Vagina (tissue), 2 donors: ENCODE measurements around the gene BLTP3A. TPM values are rescaled to one million over a fixed set of nuclear protein-coding genes. Genes with fewer than 3 reads are reported as not detected.
A peak's percentile ranks its signal among the peaks of the same experiment; 100 is the strongest.

Source experiments
- DNase-seq, 2 donors: peaks; one replicate each; pipeline ENCODE4 v3.0.0-alpha.2; 2017; ENCODE audit errors: extremely low spot score in 2 of 2
- H3K27ac ChIP-seq: fragments of 200-600 bp; sonication (generic); one replicate; pipeline ENCODE4 v1.5.1; 2019
- H3K27me3 ChIP-seq: fragments of 200-600 bp; sonication (generic); one replicate; pipeline ENCODE4 v1.5.1; 2019
- H3K36me3 ChIP-seq, 2 donors: fragments of 200-600 bp; sonication (generic); one replicate each; pipeline ENCODE4 v1.5.1; 2017 to 2019
- H3K4me1 ChIP-seq: fragments of 200-600 bp; sonication (generic); one replicate; pipeline ENCODE4 v1.5.1; 2019
- H3K4me3 ChIP-seq, 2 donors: fragments of 200-600 bp; sonication (generic); 1 replicate in 1 of 2; 2 replicates in 1 of 2; pipeline ENCODE4 v1.5.1; 2016 to 2019
- H3K9me3 ChIP-seq: fragments of 200-600 bp; sonication (generic); one replicate; pipeline ENCODE4 v1.5.1; 2019
- CTCF ChIP-seq, 3 experiments: fragments of 450-650 bp in 2 of 3; fragments of 200-600 bp in 1 of 3; sonication (generic) in 1 of 3; IDR thresholded peaks; one replicate each; pipeline ENCODE4 v1.5.1; 2017 to 2019; ENCODE audit warnings: antibody characterized with exemption in 3 of 3, mild to moderate bottlenecking in 2 of 3, moderate library complexity in 2 of 3
- POLR2A ChIP-seq, 2 donors: fragments of 450-650 bp; IDR thresholded peaks; one replicate each; pipeline ENCODE4 v1.6.1; 2017; ENCODE audit warnings: antibody characterized with exemption in 2 of 2, mild to moderate bottlenecking in 2 of 2, moderate library complexity in 2 of 2
- POLR2AphosphoS5 ChIP-seq, 2 donors: sonication (generic); formaldehyde crosslinking; IDR thresholded peaks; one replicate each; pipeline ENCODE4 v1.9.0; 2017; ENCODE audit warnings: antibody characterized with exemption in 2 of 2, mild to moderate bottlenecking in 2 of 2, low read depth in 1 of 2; ENCODE audit not compliant: insufficient read depth in 1 of 2
- intact Hi-C: fragments of 100-400 bp; cut with DNase I; formaldehyde crosslinking; loops from one replicate; pipeline ENCODE4 v1.15.1; 2023
- total RNA-seq: library from RNA; depleted of rRNA; stranded (reverse); fragments of >200 nt; gene quantifications from one replicate; pipeline ENCODE4 v1.2.3, GENCODE V29; 2016

BLTP3A gene
- total RNA-seq, 1 donor from 2014 or later, result 10.1 TPM

GRCh38 chr6:34829137-34829536 lies 37.3 kb downstream of the BLTP3A start:
- H3K4me1 ChIP-seq, result no peaks in the 10 kb centered on the region
- no peak for DNase-seq
- intact Hi-C loops, result no loop called here
- peaks cover 0 to under 1% of the 10 kb centered on the region in 2 donors for H3K36me3 ChIP-seq
- H3K27ac ChIP-seq, result no peak overlapping the region
- TF ChIP-seq POLR2A (IDR thresholded peaks at IDR 0.05) (no peak), CTCF (IDR thresholded peaks at IDR 0.05) (no peak), POLR2AphosphoS5 (IDR thresholded peaks at IDR 0.05; ENCODE audit: insufficient read depth in 1 of 2, low read depth in 1 of 2) (no peak)
- no peaks in the 10 kb centered on the region for H3K27me3 ChIP-seq
- H3K4me3 ChIP-seq, result no peak overlapping the region
- no peaks in the 10 kb centered on the region for H3K9me3 ChIP-seq

- TF ChIP-seq POLR2A (IDR thresholded peaks at IDR 0.05) (no peak), CTCF (IDR thresholded peaks at IDR 0.05) (no peak), POLR2AphosphoS5 (IDR thresholded peaks at IDR 0.05; ENCODE audit: insufficient read depth in 1 of 2, low read depth in 1 of 2) (no peak)
- Histone ChIP-seq H3K36me3 (peaks cover 0 to 6% of the 10 kb centered on the region in 2 donors), H3K4me1 (no peaks in the 10 kb centered on the region), H3K4me3 (no peak overlapping the region), H3K9me3 (no peaks in the 10 kb centered on the region), H3K27me3 (no peaks in the 10 kb centered on the region), H3K27ac (no peak overlapping the region)
- intact Hi-C loops, result no loop called here
- DNase-seq, result no peak
Measured at GRCh38 chr6:34832942-34833341, 41.1 kb downstream of the BLTP3A start.

GRCh38 chr6:34834789-34835518 lies 43.1 kb downstream of the BLTP3A start:
- no peaks in the 10 kb centered on the region for H3K4me1 ChIP-seq
- no peak overlapping the region for H3K4me3 ChIP-seq
- intact Hi-C loops, result no loop called here
- peaks cover 0 to 6% of the 10 kb centered on the region in 2 donors for H3K36me3 ChIP-seq
- DNase-seq, result no peak
- TF ChIP-seq POLR2A (IDR thresholded peaks at IDR 0.05) (no peak), POLR2AphosphoS5 (IDR thresholded peaks at IDR 0.05; ENCODE audit: insufficient read depth in 1 of 2, low read depth in 1 of 2) (no peak), CTCF (IDR thresholded peaks at IDR 0.05) (no peak)
- peak overlapping the region; percentile 52 for H3K27ac ChIP-seq
- H3K27me3 ChIP-seq, result no peaks in the 10 kb centered on the region
- H3K9me3 ChIP-seq, result no peaks in the 10 kb centered on the region

GRCh38 chr6:34836008-34836407 lies 44.1 kb downstream of the BLTP3A start:
- Histone ChIP-seq H3K27me3 (no peaks in the 10 kb centered on the region), H3K4me3 (no peak overlapping the region), H3K9me3 (no peaks in the 10 kb centered on the region), H3K27ac (peak overlapping the region; percentile 52), H3K36me3 (peaks cover 0 to 6% of the 10 kb centered on the region in 2 donors), H3K4me1 (no peaks in the 10 kb centered on the region)
- DNase-seq, result no peak
- no peak for TF ChIP-seq POLR2A (IDR thresholded peaks at IDR 0.05)
- TF ChIP-seq CTCF (IDR thresholded peaks at IDR 0.05), result no peak
- TF ChIP-seq POLR2AphosphoS5 (IDR thresholded peaks at IDR 0.05; ENCODE audit: insufficient read depth in 1 of 2, low read depth in 1 of 2), result no peak
- intact Hi-C loops, result no loop called here

- Histone ChIP-seq H3K4me3 (no peak overlapping the region), H3K27me3 (no peaks in the 10 kb centered on the region), H3K36me3 (peaks cover 0 to 6% of the 10 kb centered on the region in 2 donors), H3K9me3 (no peaks in the 10 kb centered on the region), H3K27ac (no peak overlapping the region), H3K4me1 (no peaks in the 10 kb centered on the region)
- no peak for TF ChIP-seq POLR2AphosphoS5 (IDR thresholded peaks at IDR 0.05; ENCODE audit: insufficient read depth in 1 of 2, low read depth in 1 of 2)
- no peak for TF ChIP-seq POLR2A (IDR thresholded peaks at IDR 0.05)
- intact Hi-C loops, result no loop called here
- no peak for DNase-seq
Measured at GRCh38 chr6:34836451-34836850, 44.6 kb downstream of the BLTP3A start.
